Activated T-cell treated with anti-CD3 and anti-CD28 coated beads for 4 hours (primary cell): ENCODE results near the gene PHEX.

Source experiments
- DNase-seq: peaks from one replicate; pipeline ENCODE4 v3.0.0-alpha.2; 2020

The PHEX gene

GRCh38 chrX:22032084-22032483, at the start of gene PHEX:
Gene PHEX (plus strand): TSS chrX:22032325. CDS start chrX:22033006, 681 bp downstream.
- DNase-seq = no peak

- peak; percentile 55 for DNase-seq
Observed at GRCh38 chrX:21985332-21985777, 46.8 kb upstream of the PHEX start.

GRCh38 chrX:21986596-21986995, 45.5 kb upstream of the PHEX start:
- no peak for DNase-seq

GRCh38 chrX:21989384-21989783, 42.7 kb upstream of the PHEX start:
- no peak for DNase-seq

- DNase-seq = no peak
Observed at GRCh38 chrX:21990832-21991231, 41.3 kb upstream of the PHEX start.

GRCh38 chrX:21991504-21991903, 40.6 kb upstream of the PHEX start:
- no peak for DNase-seq

- no peak for DNase-seq
Observed at GRCh38 chrX:21993265-21993664, 38.9 kb upstream of the PHEX start.

- DNase-seq = no peak
Observed at GRCh38 chrX:21996872-21997455, 35.2 kb upstream of the PHEX start.

GRCh38 chrX:21998037-21998436, 34.1 kb upstream of the PHEX start:
- no peak for DNase-seq

- DNase-seq = no peak
Observed at GRCh38 chrX:22004866-22005265, 27.3 kb upstream of the PHEX start.

GRCh38 chrX:22012051-22012450, 20.1 kb upstream of the PHEX start:
- no peak for DNase-seq

- DNase-seq = no peak
Observed at GRCh38 chrX:22012931-22013330, 19.2 kb upstream of the PHEX start.

GRCh38 chrX:22015139-22015750, 16.9 kb upstream of the PHEX start:
- no peak for DNase-seq

GRCh38 chrX:22021751-22022324, 10.3 kb upstream of the PHEX start:
- DNase-seq = no peak

- no peak for DNase-seq
Observed at GRCh38 chrX:22024577-22024976, 7.5 kb upstream of the PHEX start.

- no peak for DNase-seq
Observed at GRCh38 chrX:22025751-22026150, 6.4 kb upstream of the PHEX start.

- DNase-seq = no peak
Observed at GRCh38 chrX:22026731-22027130, 5.4 kb upstream of the PHEX start.

- DNase-seq = no peak
Observed at GRCh38 chrX:22032506-22032905, 381 bp downstream of the PHEX start.

GRCh38 chrX:22033818-22034217, 1.7 kb downstream of the PHEX start:
- no peak for DNase-seq

- no peak for DNase-seq
Observed at GRCh38 chrX:22035236-22035635, 3.1 kb downstream of the PHEX start.

- DNase-seq = no peak
Observed at GRCh38 chrX:22037225-22037624, 5.1 kb downstream of the PHEX start.

GRCh38 chrX:22037911-22038537, 5.9 kb downstream of the PHEX start:
- DNase-seq = no peak

GRCh38 chrX:22039541-22039940, 7.4 kb downstream of the PHEX start:
- no peak for DNase-seq

- no peak for DNase-seq
Observed at GRCh38 chrX:22040184-22040583, 8.1 kb downstream of the PHEX start.
